Mucosa of descending colon (tissue), 3 donors: ENCODE measurements around the gene CEP83. TPM values are rescaled to one million over a fixed set of nuclear protein-coding genes. Genes with fewer than 3 reads are reported as not detected.

Source experiments
- ATAC-seq: fragments of 200-7000 bp; cut with Tn5 transposase; one replicate; pipeline ENCODE4 v1.9.1; 2020; ENCODE audit warnings: mild to moderate bottlenecking, moderate library complexity
- DNase-seq, 3 donors: peaks; one replicate each; pipeline ENCODE4 v3.0.0-alpha.2; 2020
- H3K36me3 ChIP-seq: fragments of 200-600 bp; one replicate; pipeline ENCODE4 v1.8.0; 2021; ENCODE audit warnings: low read depth, mild to moderate bottlenecking
- H3K4me1 ChIP-seq: fragments of 200-600 bp; one replicate; pipeline ENCODE4 v1.8.0; 2021; ENCODE audit warnings: low read depth, mild to moderate bottlenecking
- H3K4me3 ChIP-seq: fragments of 200-600 bp; one replicate; pipeline ENCODE4 v1.8.0; 2021; ENCODE audit warnings: mild to moderate bottlenecking
- H3K9me3 ChIP-seq: fragments of 200-600 bp; one replicate; pipeline ENCODE4 v1.8.0; 2021; ENCODE audit warnings: mild to moderate bottlenecking
- CTCF ChIP-seq: fragments of 200-600 bp; IDR thresholded peaks from one replicate; pipeline ENCODE4 v1.8.0; 2022; ENCODE audit warnings: antibody characterized with exemption, mild to moderate bottlenecking
- intact Hi-C, 2 donors: fragments of 100-400 bp; cut with DNase I in 1 of 2; cut with micrococcal nuclease in 1 of 2; formaldehyde crosslinking; loops; one replicate each; pipeline versions ENCODE4 v1.11.0 to v1.11.1; 2022; cut with DNase I, micrococcal nuclease
- total RNA-seq, 3 donors: library from RNA; stranded (reverse); fragmentation: NEBNext Ultra II Directional in 2 of 3; extraction: Animal tissue kit (Norgen Biotek cat#: 25700) in 2 of 3; gene quantifications; one replicate each; pipeline versions ENCODE4 v1.2.1 to v1.2.4, GENCODE V29; 2021 to 2023
- donor health status: DM: no; HTN: no; CAD: no; lungs with moderate emphysema.
- donor health status: DM: no; HTN: no; CAD: no.
- donor health status: DM: no; HTN: yes; CAD: no.

Gene CEP83
- total RNA-seq, 3 donors from 2014 or later, result 11.7 to 14.4 (median 14.3) TPM

GRCh38 chr12:94263011-94263811 is 196.5 kb downstream of the CEP83 start:
- Histone ChIP-seq H3K9me3 (no peaks in the 10 kb centered on the region), H3K4me3 (peak overlapping the region; percentile 12), H3K4me1 (peaks cover 6% of the 10 kb centered on the region), H3K36me3 (no peaks in the 10 kb centered on the region)
- intact Hi-C loops, result no loop called here
- no peak for TF ChIP-seq CTCF
- DNase-seq (peak in 2 of 3 donors; percentile 38 to 51), ATAC-seq (peak; percentile 25)

- Histone ChIP-seq H3K36me3 (no peaks in the 10 kb centered on the region), H3K4me1 (peaks cover 6% of the 10 kb centered on the region), H3K4me3 (peak overlapping the region; percentile 12), H3K9me3 (no peaks in the 10 kb centered on the region)
- DNase-seq, result peak; percentile 77 to 86 (median 80)
- ATAC-seq, result peak; percentile 90
- intact Hi-C loops, result no loop called here
- no peak for TF ChIP-seq CTCF
These were observed 197.2 kb downstream of the CEP83 start for GRCh38 chr12:94262228-94263010.

- peaks cover 6% of the 10 kb centered on the region for H3K4me1 ChIP-seq
- DNase-seq (no peak), ATAC-seq (no peak)
- intact Hi-C loops, result no loop called here
- no peak for TF ChIP-seq CTCF
- no peaks in the 10 kb centered on the region for H3K9me3 ChIP-seq
- H3K36me3 ChIP-seq, result no peaks in the 10 kb centered on the region
- H3K4me3 ChIP-seq, result no peak overlapping the region
These were observed 197.9 kb downstream of the CEP83 start for GRCh38 chr12:94261786-94262185.

- TF ChIP-seq CTCF, result no peak
- H3K36me3 ChIP-seq, result no peaks in the 10 kb centered on the region
- no peak overlapping the region for H3K4me3 ChIP-seq
- H3K9me3 ChIP-seq, result no peaks in the 10 kb centered on the region
- intact Hi-C loops, result no loop called here
- ATAC-seq (no peak), DNase-seq (no peak)
- H3K4me1 ChIP-seq, result peaks cover 6% of the 10 kb centered on the region
These were observed 198.5 kb downstream of the CEP83 start for GRCh38 chr12:94261119-94261518.

GRCh38 chr12:94260717-94261116 is 198.9 kb downstream of the CEP83 start:
- DNase-seq (no peak), ATAC-seq (no peak)
- no peaks in the 10 kb centered on the region for H3K9me3 ChIP-seq
- H3K4me1 ChIP-seq, result peaks cover 6% of the 10 kb centered on the region
- intact Hi-C loops, result no loop called here
- no peaks in the 10 kb centered on the region for H3K36me3 ChIP-seq
- no peak for TF ChIP-seq CTCF
- H3K4me3 ChIP-seq, result no peak overlapping the region
